NOMO-1 (cell line): ENCODE measurements around the gene TBC1D3.
"Not testable (repeated sequence)": the region's sequence is repeated elsewhere in the genome, so short reads cannot be mapped to it uniquely, and the experiment has no call there.

Source experiments
- DNase-seq, 2 experiments: peaks; one replicate each; lab custom pipeline; 2025; ENCODE audit not compliant: unreplicated experiment in 2 of 2; lab: John Stamatoyannopoulos, UW

The TBC1D3 gene

DNA sequence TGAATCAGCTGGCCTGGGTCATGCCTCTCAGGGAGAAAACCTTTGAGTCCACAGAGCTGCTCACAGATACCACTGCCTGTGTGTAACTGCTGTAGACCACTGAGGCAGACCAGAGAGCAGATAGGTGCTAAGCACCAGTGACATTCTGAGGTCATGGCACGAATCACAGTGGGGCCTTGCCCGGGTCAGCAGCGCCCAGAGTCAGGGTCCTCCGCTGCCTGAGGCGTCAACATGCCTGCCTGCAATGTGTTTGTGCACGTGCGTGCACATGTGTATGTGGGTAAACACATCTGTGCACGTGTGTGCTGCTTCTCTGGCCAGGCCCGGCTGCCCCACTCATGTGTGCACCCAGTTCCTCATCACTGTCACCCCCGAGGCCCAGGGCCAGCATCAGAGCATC lies at the start of gene TBC1D3:
Gene TBC1D3 (minus strand): TSS at position 101 of the 400 bp plus-strand sequence. CDS start 1,526 bp downstream, outside the sequence.
- DNase-seq, result not testable (repeated sequence)

DNA sequence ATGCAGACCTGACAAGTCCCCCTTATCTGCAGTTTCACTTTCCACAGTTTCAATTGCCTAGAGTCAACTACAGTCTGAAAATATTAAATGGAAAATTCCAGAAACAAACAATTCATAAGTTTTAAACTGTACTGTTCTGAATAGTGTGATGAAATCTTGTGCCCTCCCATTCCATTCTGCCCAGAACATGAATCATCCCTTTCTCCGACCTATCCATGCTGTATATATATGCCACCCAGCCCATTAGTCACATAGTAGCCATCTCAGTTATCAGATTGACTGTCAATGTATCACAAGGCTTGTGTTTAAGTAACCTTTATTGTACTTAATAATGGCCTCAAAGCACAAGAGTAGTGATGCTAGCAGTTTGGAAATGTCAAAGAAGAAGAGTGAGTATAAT lies 40.4 kb upstream of the TBC1D3 start:
- not testable (repeated sequence) for DNase-seq

DNA sequence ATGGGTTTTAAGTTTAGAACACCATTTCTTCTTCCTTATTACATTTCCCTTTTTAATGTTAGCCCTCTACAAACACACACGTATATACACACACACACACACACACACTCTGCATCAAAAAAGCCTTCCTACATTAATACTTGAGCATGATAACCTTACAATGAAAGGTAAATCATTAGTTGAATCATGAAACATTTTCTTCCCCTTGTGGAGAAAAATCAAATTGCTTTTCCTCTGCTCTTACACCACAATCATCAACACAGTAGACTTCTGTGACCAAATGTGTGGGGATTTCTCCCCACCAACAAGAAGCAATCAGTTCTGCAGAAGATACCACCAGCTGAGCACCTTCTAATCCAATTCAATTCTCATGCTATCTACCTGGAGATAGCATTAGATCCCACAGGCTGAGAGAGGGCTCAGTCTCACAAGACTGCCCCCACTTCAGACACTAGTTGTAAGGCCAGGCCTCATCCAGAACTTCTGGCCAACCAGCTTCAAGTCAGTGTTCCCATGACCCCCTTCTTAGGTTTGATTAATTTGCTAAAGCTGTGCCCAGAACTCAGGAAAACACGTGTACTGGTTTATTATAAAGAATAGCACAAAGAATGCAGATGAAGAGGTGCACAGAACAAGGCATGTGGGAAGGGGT lies 33.6 kb upstream of the TBC1D3 start:
- not testable (repeated sequence) for DNase-seq

DNA sequence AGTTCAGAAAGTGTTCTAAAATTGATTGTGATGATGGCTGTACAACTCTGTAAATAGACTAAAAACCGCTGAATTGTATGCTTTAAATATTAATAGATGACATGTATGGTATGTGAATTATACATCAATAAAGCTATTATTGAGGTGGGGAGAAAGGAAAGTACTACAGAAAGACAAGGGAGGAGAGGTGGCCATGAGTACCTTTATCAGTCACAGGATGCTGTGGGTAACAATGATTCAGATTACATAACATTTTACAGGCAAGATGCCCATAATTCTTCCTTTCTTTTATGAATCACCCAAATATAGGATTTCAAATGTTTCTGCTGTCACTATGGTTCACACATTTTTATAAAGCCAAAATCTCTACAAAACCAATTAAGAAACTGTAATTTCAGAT lies 28.5 kb upstream of the TBC1D3 start:
- DNase-seq, result not testable (repeated sequence)

GRCh38 chr17:38200271-38200670 lies 7.9 kb upstream of the TBC1D3 start:
- not testable (repeated sequence) for DNase-seq

GRCh38 chr17:38134860-38135259 lies 57.5 kb downstream of the TBC1D3 start:
- not testable (repeated sequence) for DNase-seq
